ENCODE measurements around the gene SMYD2. TPM values are rescaled to one million over a fixed set of nuclear protein-coding genes. Genes with fewer than 3 reads are reported as not detected.
"Not testable (repeated sequence)": the region's sequence is repeated elsewhere in the genome, so short reads cannot be mapped to it uniquely, and the experiment has no call there.

The SMYD2 gene
- total RNA-seq, 6 experiments from 2014 or later = 14.5 to 45.2 (median 24.1) TPM

- no peak for DNase-seq
- Histone ChIP-seq H3K27me3 (no peaks in the 10 kb centered on the region), H3K9me3 (no peaks in the 10 kb centered on the region), H3K4me1 (no peaks in the 10 kb centered on the region), H3K27ac (no peak overlapping the region), H3K36me3 (no peaks in the 10 kb centered on the region), H3K4me3 (no peak overlapping the region)
- ATAC-seq = no peak
- TF ChIP-seq POLR2A (IDR thresholded peaks at IDR 0.05) (no peak), CTCF (IDR thresholded peaks at IDR 0.05) (no peak)
- intact Hi-C loops (cut with DNase I) = no loop called here
- WGBS (ENCODE audit: insufficient coverage, low coverage, low lambda C conversion rate, missing lambda C conversion rate) = 63% methylated on average over 2 of the region's 2 CpGs
Observed at GRCh38 chr1:214272964-214273533, 7.9 kb upstream of the SMYD2 start.

GRCh38 chr1:214275700-214276099 is 5.3 kb upstream of the SMYD2 start:
- H3K27me3 ChIP-seq; H3K4me1 ChIP-seq; H3K9me3 ChIP-seq; intact Hi-C loops (cut with DNase I); ATAC-seq; H3K36me3 ChIP-seq; DNase-seq; H3K27ac ChIP-seq; H3K4me3 ChIP-seq: not testable (repeated sequence)
- 83% methylated on average over 3 of the region's 4 CpGs for WGBS (ENCODE audit: insufficient coverage, low coverage, low lambda C conversion rate, missing lambda C conversion rate)

GRCh38 chr1:214276786-214277185 is 4.2 kb upstream of the SMYD2 start:
- intact Hi-C loops (cut with DNase I) = no loop called here
- Histone ChIP-seq H3K9me3 (no peaks in the 10 kb centered on the region), H3K27ac (no peak overlapping the region), H3K4me3 (no peak overlapping the region), H3K27me3 (no peaks in the 10 kb centered on the region), H3K4me1 (peaks cover 0 to under 1% (median 0%) of the 10 kb centered on the region in 4 donors), H3K36me3 (no peaks in the 10 kb centered on the region)
- DNase-seq = no peak
- WGBS (ENCODE audit: insufficient coverage, low coverage, low lambda C conversion rate, missing lambda C conversion rate) = 57% methylated on average over 1 of the region's 1 CpG
- no peak for TF ChIP-seq CTCF (IDR thresholded peaks at IDR 0.05)
- no peak for TF ChIP-seq POLR2A (IDR thresholded peaks at IDR 0.05)
- ATAC-seq = no peak

GRCh38 chr1:214277704-214278635 is 3.0 kb upstream of the SMYD2 start:
- Histone ChIP-seq H3K9me3 (no peaks in the 10 kb centered on the region), H3K4me3 (no peak overlapping the region), H3K27ac (no peak overlapping the region), H3K4me1 (peaks cover 0 to 4% (median 2%) of the 10 kb centered on the region in 4 donors), H3K27me3 (no peaks in the 10 kb centered on the region), H3K36me3 (no peaks in the 10 kb centered on the region)
- DNase-seq (no peak), ATAC-seq (no peak)
- WGBS (ENCODE audit: insufficient coverage, low coverage, low lambda C conversion rate, missing lambda C conversion rate) = 68% methylated on average over 10 of the region's 11 CpGs
- TF ChIP-seq CTCF (IDR thresholded peaks at IDR 0.05) (no peak), POLR2A (IDR thresholded peaks at IDR 0.05) (no peak)
- intact Hi-C loops (cut with DNase I) = no loop called here
